ENCODE measurements around the gene GPR107. TPM values are rescaled to one million over a fixed set of nuclear protein-coding genes. Genes with fewer than 3 reads are reported as not detected.

Gene GPR107
- total RNA-seq, 1 experiment from 2014 or later: 35.8 TPM

GRCh38 chr9:130179331-130179907, 125.7 kb downstream of the GPR107 start:
- DNase-seq (ENCODE audit: extremely low read depth, low read depth): no peak

- no peak for DNase-seq (ENCODE audit: extremely low read depth, low read depth)
Measured at GRCh38 chr9:130180516-130180915, 126.8 kb downstream of the GPR107 start.

GRCh38 chr9:130181678-130182380, 128.1 kb downstream of the GPR107 start:
- DNase-seq (ENCODE audit: extremely low read depth, low read depth): no peak

DNA sequence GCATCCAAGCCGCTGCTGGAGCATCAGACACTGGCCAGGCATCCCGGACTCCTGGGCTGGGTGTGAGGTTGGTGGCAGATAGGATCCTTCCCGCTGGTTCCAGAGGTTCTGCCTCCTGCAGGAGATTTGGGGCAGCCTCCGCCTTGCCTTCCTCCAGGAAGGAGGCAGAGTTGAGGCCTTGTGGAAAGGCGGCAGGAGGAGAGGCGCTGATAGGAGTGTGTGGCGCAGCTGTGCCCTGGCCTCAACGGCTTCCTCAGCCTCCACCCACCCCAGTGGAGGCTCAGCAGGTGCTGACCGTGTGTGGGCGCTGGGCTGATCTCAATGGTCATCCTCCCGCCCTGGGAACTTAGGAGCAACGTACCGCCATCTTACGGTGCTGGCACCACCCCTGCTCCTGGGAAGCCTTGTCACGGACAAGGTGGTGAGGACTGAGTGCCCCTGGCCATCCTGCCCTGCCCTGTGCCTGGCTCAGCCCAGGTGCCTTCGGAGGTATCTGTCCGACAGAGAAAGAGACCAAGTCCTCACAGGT, 128.7 kb downstream of the GPR107 start:
- no peak for DNase-seq (ENCODE audit: extremely low read depth, low read depth)

GRCh38 chr9:130183133-130183762, 129.5 kb downstream of the GPR107 start:
- no peak for DNase-seq (ENCODE audit: extremely low read depth, low read depth)

GRCh38 chr9:130185017-130185416, 131.3 kb downstream of the GPR107 start:
- no peak for DNase-seq (ENCODE audit: extremely low read depth, low read depth)

GRCh38 chr9:130185490-130186031, 131.9 kb downstream of the GPR107 start:
- DNase-seq (ENCODE audit: extremely low read depth, low read depth): no peak

DNA sequence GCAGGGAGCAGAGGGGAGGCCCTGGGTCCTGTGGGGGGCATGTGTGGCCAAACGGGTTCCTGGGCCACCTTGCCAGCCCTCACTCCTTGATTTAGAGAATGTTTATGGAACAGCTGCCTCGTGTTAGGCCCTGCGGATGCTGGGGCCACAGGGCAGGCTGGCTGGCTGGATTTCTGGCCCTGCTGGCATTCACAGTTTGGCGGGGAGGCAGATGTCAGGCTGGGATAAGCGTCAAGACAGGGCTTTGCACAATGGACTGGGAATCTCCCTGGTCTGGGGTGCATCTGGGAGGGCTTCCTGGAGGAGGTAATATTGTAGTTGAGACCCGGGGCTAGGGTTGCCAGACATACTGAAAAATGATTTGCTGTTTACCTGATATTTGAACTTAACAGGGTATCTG, 132.3 kb downstream of the GPR107 start:
- DNase-seq (ENCODE audit: extremely low read depth, low read depth): no peak

DNA sequence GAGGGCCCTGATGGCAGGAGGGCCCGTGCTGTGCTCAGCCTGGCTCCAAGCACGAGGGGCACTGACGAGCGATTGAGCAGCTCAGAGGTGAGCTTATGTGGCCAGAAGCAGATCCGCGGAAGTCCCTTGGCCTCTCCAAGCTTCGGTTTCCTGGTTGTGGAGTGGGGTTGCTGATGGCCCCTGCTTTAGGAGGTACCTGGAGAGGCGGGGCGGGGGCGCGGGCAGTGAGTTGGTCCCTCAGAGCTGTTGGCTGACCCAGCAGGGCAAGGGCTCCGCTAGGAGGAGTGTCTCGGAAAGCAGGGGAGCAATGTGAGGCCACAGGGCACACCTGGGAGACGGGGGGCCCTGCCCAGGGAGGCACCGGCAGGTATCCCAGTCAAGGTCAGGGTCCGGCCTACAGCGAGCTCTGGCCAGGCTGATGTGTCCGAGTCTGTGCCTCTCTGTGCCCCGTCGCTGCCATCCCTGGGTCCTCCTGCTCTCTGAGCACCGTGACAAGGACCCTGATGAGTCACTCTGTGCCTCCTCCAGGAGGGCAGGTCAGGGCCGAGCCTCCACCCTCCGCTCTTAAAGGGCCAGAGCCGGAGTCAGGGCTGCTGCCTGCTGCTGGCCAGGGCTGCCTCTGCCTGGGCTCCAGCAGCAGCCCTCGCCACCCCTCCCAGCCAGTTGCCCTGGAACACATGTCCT, 133.3 kb downstream of the GPR107 start:
- DNase-seq (ENCODE audit: extremely low read depth, low read depth): peak; percentile 68

GRCh38 chr9:130187523-130187846, 133.8 kb downstream of the GPR107 start:
- no peak for DNase-seq (ENCODE audit: extremely low read depth, low read depth)

- DNase-seq (ENCODE audit: extremely low read depth, low read depth): no peak
Measured at GRCh38 chr9:130188860-130189481, 135.3 kb downstream of the GPR107 start.

Small RNA genes lying within 50 kb of the gene (small RNA-seq; reads per million reads assigned to genes)
- 0 reads per million in 2 experiments for gene RF00019

Other genes with a start within 250 kb of the GPR107 start
- 42.6 and 47.6 TPM in 2 replicates for gene TOR1A, start 229.8 kb upstream of the GPR107 start, total RNA-seq (2014; rRNA removed; shearing (Covaris generic))
- gene C9orf78, start 218.6 kb upstream of the GPR107 start, total RNA-seq (2014; rRNA removed; shearing (Covaris generic)): 53.7 and 55.6 TPM in 2 replicates
- gene USP20, start 218.4 kb upstream of the GPR107 start, total RNA-seq (2014; rRNA removed; shearing (Covaris generic)): 7.2 and 8.0 TPM in 2 replicates
- 33.1 and 39.1 TPM in 2 replicates for gene FNBP1, start 10.7 kb upstream of the GPR107 start, total RNA-seq (2014; rRNA removed; shearing (Covaris generic))
- 42.3 and 42.6 TPM in 2 replicates for gene NCS1, start 118.5 kb downstream of the GPR107 start, total RNA-seq (2014; rRNA removed; shearing (Covaris generic))
- 0.20 and 0.38 TPM in 2 replicates for gene HMCN2, start 211.9 kb downstream of the GPR107 start, total RNA-seq (2014; rRNA removed; shearing (Covaris generic))

Measured in NCI-H460 (cell line).